Measurements from ENCODE around the gene SDC3.

SDC3 gene

GRCh38 chr1:30879940-30880677 is 28.4 kb downstream of the SDC3 start:
- Histone ChIP-seq H3K4me3 (ENCODE audit: low read depth, low read length) (no peak overlapping the region), H3K36me3 (ENCODE audit: control insufficient read depth, insufficient read depth, low read length) (no peaks in the 10 kb centered on the region), H3K9me3 (ENCODE audit: control insufficient read depth, insufficient read depth, low read length) (no peaks in the 10 kb centered on the region), H3K27ac (ENCODE audit: low read depth, low read length) (no peak overlapping the region), H3K27me3 (ENCODE audit: control insufficient read depth, insufficient read depth, low read length) (no peaks in the 10 kb centered on the region), H3K4me1 (ENCODE audit: control insufficient read depth, insufficient read depth, low read length) (peaks cover 24% of the 10 kb centered on the region), H3K9ac (ENCODE audit: low read depth, low read length) (no peak overlapping the region)

DNA sequence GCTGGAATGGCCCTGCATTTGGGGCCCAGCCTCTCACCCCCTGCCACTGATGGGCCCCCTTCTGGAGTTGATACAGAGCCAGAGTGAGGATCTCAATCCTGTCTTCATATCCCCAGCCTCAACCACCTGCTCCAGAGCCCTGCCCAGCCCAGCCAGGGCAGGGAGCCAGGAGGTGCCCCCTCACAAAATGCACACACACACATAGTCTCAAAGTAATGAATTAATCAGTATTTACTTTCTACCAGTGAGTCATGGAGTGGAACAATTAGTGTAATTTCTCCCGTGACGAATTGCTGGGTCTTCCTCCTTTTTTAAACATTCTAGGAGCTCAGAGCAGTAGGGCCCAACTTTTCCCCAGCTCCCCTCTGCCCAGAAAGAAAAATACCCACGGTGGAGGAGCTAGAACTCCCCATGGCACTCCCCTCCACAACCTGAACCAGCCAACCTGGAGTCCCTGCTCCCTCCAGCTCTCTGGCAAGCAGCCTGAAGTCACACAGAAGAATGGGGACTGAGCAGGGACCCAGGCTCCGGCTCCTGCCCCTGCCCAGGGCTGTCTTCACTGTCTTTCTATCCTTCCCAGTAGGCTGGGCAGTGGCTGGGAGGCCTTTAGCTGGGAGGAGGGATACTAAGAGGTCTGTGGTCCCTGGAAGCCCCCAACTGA is 29.3 kb downstream of the SDC3 start:
- Histone ChIP-seq H3K36me3 (ENCODE audit: control insufficient read depth, insufficient read depth, low read length) (0 out of 2 replicates have a peak, but pooled peaks cover 2% of the 10 kb centered on the region), H3K4me3 (ENCODE audit: low read depth, low read length) (no peak overlapping the region)

GRCh38 chr1:30878559-30878958 is 30.0 kb downstream of the SDC3 start:
- Histone ChIP-seq H3K9ac (ENCODE audit: low read depth, low read length) (no peak overlapping the region), H3K27me3 (ENCODE audit: control insufficient read depth, insufficient read depth, low read length) (no peaks in the 10 kb centered on the region), H3K4me3 (ENCODE audit: low read depth, low read length) (no peak overlapping the region), H3K27ac (ENCODE audit: low read depth, low read length) (no peak overlapping the region), H3K9me3 (ENCODE audit: control insufficient read depth, insufficient read depth, low read length) (0 out of 2 replicates have a peak, but pooled peaks cover 4% of the 10 kb centered on the region), H3K36me3 (ENCODE audit: control insufficient read depth, insufficient read depth, low read length) (peaks cover 9% of the 10 kb centered on the region; the same call in 1 of the 2 replicates), H3K4me1 (ENCODE audit: control insufficient read depth, insufficient read depth, low read length) (peaks cover 24% of the 10 kb centered on the region)

More for the DNA sequence above, 29.3 kb downstream of the SDC3 start:
- Histone ChIP-seq H3K4me1 (ENCODE audit: control insufficient read depth, insufficient read depth, low read length) (peaks cover 24% of the 10 kb centered on the region), H3K9ac (ENCODE audit: low read depth, low read length) (no peak overlapping the region), H3K27me3 (ENCODE audit: control insufficient read depth, insufficient read depth, low read length) (no peaks in the 10 kb centered on the region), H3K27ac (ENCODE audit: low read depth, low read length) (no peak overlapping the region), H3K9me3 (ENCODE audit: control insufficient read depth, insufficient read depth, low read length) (no peaks in the 10 kb centered on the region)

- no peaks in the 10 kb centered on the region for H3K27me3 ChIP-seq (ENCODE audit: control insufficient read depth, insufficient read depth, low read length)
- no peak overlapping the region for H3K4me3 ChIP-seq (ENCODE audit: low read depth, low read length)
- H3K9ac ChIP-seq (ENCODE audit: low read depth, low read length): no peak overlapping the region
These were observed 30.5 kb downstream of the SDC3 start for GRCh38 chr1:30878016-30878415.

GRCh38 chr1:30877205-30877912 is 31.2 kb downstream of the SDC3 start:
- H3K27ac ChIP-seq (ENCODE audit: low read depth, low read length): no peak overlapping the region

More at GRCh38 chr1:30878016-30878415, 30.5 kb downstream of the SDC3 start:
- Histone ChIP-seq H3K27ac (ENCODE audit: low read depth, low read length) (no peak overlapping the region), H3K4me1 (ENCODE audit: control insufficient read depth, insufficient read depth, low read length) (peaks cover 20% of the 10 kb centered on the region), H3K9me3 (ENCODE audit: control insufficient read depth, insufficient read depth, low read length) (peaks cover 9% of the 10 kb centered on the region; the same call in 1 of the 2 replicates), H3K36me3 (ENCODE audit: control insufficient read depth, insufficient read depth, low read length) (peaks cover 14% of the 10 kb centered on the region)

DNA sequence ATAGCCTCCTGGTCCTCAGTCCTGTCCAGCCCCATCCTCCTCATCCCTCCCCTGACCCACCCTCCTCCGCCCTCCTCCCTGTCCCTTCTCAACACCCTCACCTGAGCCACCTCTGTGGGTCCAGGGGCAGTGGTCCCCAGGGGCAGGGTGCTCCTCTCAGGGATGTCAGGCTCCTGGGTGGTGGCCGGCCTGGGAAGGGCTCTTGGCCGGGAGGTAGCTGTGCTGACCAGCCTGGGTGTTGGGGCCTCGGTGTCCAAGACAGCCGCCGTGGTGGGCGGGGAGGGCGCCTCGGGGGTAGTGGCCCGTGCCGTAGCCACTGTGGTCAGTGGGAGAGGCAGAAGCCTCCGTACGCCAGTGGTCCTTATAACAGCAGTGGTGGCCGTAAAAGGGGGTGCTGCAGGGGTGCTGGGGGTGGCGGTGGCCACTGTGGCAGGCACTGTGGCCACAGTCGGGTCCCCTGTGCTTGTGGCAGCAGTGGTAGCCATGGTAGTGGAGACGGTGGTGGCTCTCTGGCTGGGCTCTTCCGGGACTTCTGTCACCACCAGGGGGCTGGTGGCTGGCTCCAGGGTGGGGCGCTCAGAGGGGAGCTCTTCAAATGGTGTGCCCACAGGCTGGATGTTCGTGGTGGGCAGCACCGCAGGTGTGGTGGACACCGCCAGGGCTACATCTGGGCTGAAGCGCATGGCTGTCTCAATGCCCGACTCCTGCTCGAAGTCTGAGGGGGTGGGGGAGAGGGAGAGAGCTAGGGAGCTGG is 31.9 kb downstream of the SDC3 start:
- Histone ChIP-seq H3K4me3 (ENCODE audit: low read depth, low read length) (no peak overlapping the region), H3K9me3 (ENCODE audit: control insufficient read depth, insufficient read depth, low read length) (peaks cover 21% of the 10 kb centered on the region), H3K4me1 (ENCODE audit: control insufficient read depth, insufficient read depth, low read length) (peaks cover 19% of the 10 kb centered on the region), H3K27me3 (ENCODE audit: control insufficient read depth, insufficient read depth, low read length) (no peaks in the 10 kb centered on the region), H3K27ac (ENCODE audit: low read depth, low read length) (no peak overlapping the region), H3K36me3 (ENCODE audit: control insufficient read depth, insufficient read depth, low read length) (peaks cover 26% of the 10 kb centered on the region), H3K9ac (ENCODE audit: low read depth, low read length) (no peak overlapping the region)

More at GRCh38 chr1:30877205-30877912, 31.2 kb downstream of the SDC3 start:
- peaks cover 20% of the 10 kb centered on the region for H3K36me3 ChIP-seq (ENCODE audit: control insufficient read depth, insufficient read depth, low read length)
- peaks cover 16% of the 10 kb centered on the region; the same call in 1 of the 2 replicates for H3K9me3 ChIP-seq (ENCODE audit: control insufficient read depth, insufficient read depth, low read length)
- H3K27me3 ChIP-seq (ENCODE audit: control insufficient read depth, insufficient read depth, low read length): no peaks in the 10 kb centered on the region
- H3K4me1 ChIP-seq (ENCODE audit: control insufficient read depth, insufficient read depth, low read length): peaks cover 19% of the 10 kb centered on the region
- H3K9ac ChIP-seq (ENCODE audit: low read depth, low read length): no peak overlapping the region
- H3K4me3 ChIP-seq (ENCODE audit: low read depth, low read length): no peak overlapping the region

GRCh38 chr1:30875916-30876315 is 32.6 kb downstream of the SDC3 start:
- H3K27me3 ChIP-seq (ENCODE audit: control insufficient read depth, insufficient read depth, low read length): no peaks in the 10 kb centered on the region
- H3K9me3 ChIP-seq (ENCODE audit: control insufficient read depth, insufficient read depth, low read length): peaks cover 21% of the 10 kb centered on the region

DNA sequence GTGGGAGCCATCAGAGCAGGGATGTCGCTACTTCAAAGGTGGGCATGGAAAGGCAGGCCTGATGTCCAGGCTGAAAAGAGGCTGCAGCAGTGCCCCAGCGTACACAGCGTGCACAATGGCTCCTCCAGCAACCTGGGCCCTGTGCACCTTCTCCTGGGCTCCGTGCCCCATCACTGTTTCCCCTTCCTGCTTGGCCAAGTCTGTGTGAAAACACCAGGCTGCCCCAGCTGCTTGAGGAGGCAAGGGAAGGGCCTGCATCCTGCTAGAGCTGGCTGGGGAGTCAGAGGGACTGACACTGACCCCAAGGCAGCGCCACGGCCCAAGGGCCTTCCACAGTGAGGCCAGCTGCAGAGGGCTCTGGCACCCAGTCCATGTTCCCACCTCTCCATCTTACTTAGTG is 33.4 kb downstream of the SDC3 start:
- Histone ChIP-seq H3K27ac (ENCODE audit: low read depth, low read length) (no peak overlapping the region), H3K9me3 (ENCODE audit: control insufficient read depth, insufficient read depth, low read length) (peaks cover 21% of the 10 kb centered on the region), H3K27me3 (ENCODE audit: control insufficient read depth, insufficient read depth, low read length) (no peaks in the 10 kb centered on the region), H3K9ac (ENCODE audit: low read depth, low read length) (no peak overlapping the region), H3K36me3 (ENCODE audit: control insufficient read depth, insufficient read depth, low read length) (peaks cover 26% of the 10 kb centered on the region), H3K4me3 (ENCODE audit: low read depth, low read length) (no peak overlapping the region), H3K4me1 (ENCODE audit: control insufficient read depth, insufficient read depth, low read length) (peaks cover 18% of the 10 kb centered on the region)

More at GRCh38 chr1:30875916-30876315, 32.6 kb downstream of the SDC3 start:
- Histone ChIP-seq H3K36me3 (ENCODE audit: control insufficient read depth, insufficient read depth, low read length) (peaks cover 26% of the 10 kb centered on the region), H3K4me3 (ENCODE audit: low read depth, low read length) (no peak overlapping the region), H3K4me1 (ENCODE audit: control insufficient read depth, insufficient read depth, low read length) (peaks cover 23% of the 10 kb centered on the region), H3K27ac (ENCODE audit: low read depth, low read length) (no peak overlapping the region), H3K9ac (ENCODE audit: low read depth, low read length) (no peak overlapping the region)

GRCh38 chr1:30874176-30874575 is 34.4 kb downstream of the SDC3 start:
- Histone ChIP-seq H3K36me3 (ENCODE audit: control insufficient read depth, insufficient read depth, low read length) (peaks cover 26% of the 10 kb centered on the region), H3K9ac (ENCODE audit: low read depth, low read length) (no peak overlapping the region), H3K4me1 (ENCODE audit: control insufficient read depth, insufficient read depth, low read length) (peaks cover 10% of the 10 kb centered on the region), H3K27me3 (ENCODE audit: control insufficient read depth, insufficient read depth, low read length) (no peaks in the 10 kb centered on the region), H3K27ac (ENCODE audit: low read depth, low read length) (no peak overlapping the region), H3K4me3 (ENCODE audit: low read depth, low read length) (no peak overlapping the region), H3K9me3 (ENCODE audit: control insufficient read depth, insufficient read depth, low read length) (peaks cover 21% of the 10 kb centered on the region)

- H3K36me3 ChIP-seq (ENCODE audit: control insufficient read depth, insufficient read depth, low read length): peaks cover 26% of the 10 kb centered on the region
- H3K4me3 ChIP-seq (ENCODE audit: low read depth, low read length): no peak overlapping the region
- peaks cover 21% of the 10 kb centered on the region for H3K9me3 ChIP-seq (ENCODE audit: control insufficient read depth, insufficient read depth, low read length)
- H3K27me3 ChIP-seq (ENCODE audit: control insufficient read depth, insufficient read depth, low read length): no peaks in the 10 kb centered on the region
- no peak overlapping the region for H3K9ac ChIP-seq (ENCODE audit: low read depth, low read length)
- H3K4me1 ChIP-seq (ENCODE audit: control insufficient read depth, insufficient read depth, low read length): peaks cover 10% of the 10 kb centered on the region
- no peak overlapping the region for H3K27ac ChIP-seq (ENCODE audit: low read depth, low read length)
These were observed 35.7 kb downstream of the SDC3 start for GRCh38 chr1:30872948-30873263.

Data from HUES48 (cell line).